GM23248 (cell line): ENCODE measurements around the gene GDPD3. TPM values are rescaled to one million over a fixed set of nuclear protein-coding genes. Genes with fewer than 3 reads are reported as not detected.

ENCODE experiments used
- DNase-seq: peaks from one replicate; pipeline ENCODE4 v3.0.0-alpha.2; 2015
- H2AFZ ChIP-seq: fragments of 200-600 bp; sonication (generic); 2 replicates; pipeline ENCODE4 v1.6.1; 2016; ENCODE audit warnings: antibody characterized with exemption
- H3F3A ChIP-seq: fragments of 200-600 bp; sonication (generic); 2 replicates; pipeline ENCODE4 v1.6.1; 2016; ENCODE audit warnings: mild to moderate bottlenecking, antibody characterized with exemption, mixed run types; ENCODE audit not compliant: insufficient read depth
- H3K27ac ChIP-seq: fragments of 200-600 bp; sonication (generic); 2 replicates; pipeline ENCODE4 v1.5.1; 2016; ENCODE audit warnings: mild to moderate bottlenecking
- H3K27me3 ChIP-seq: fragments of 200-600 bp; sonication (generic); replicated peaks from 2 replicates; pipeline ENCODE4 v1.6.1; 2016; ENCODE audit warnings: mild to moderate bottlenecking; ENCODE audit not compliant: insufficient read depth
- H3K36me3 ChIP-seq: fragments of 200-600 bp; sonication (generic); 2 replicates; pipeline ENCODE4 v1.6.1; 2016; ENCODE audit warnings: low read depth, mild to moderate bottlenecking
- H3K4me1 ChIP-seq: fragments of 200-600 bp; sonication (generic); 2 replicates; pipeline ENCODE4 v1.6.1; 2016; ENCODE audit warnings: mild to moderate bottlenecking; ENCODE audit not compliant: insufficient read depth
- H3K4me2 ChIP-seq: fragments of 200-600 bp; sonication (generic); one replicate; pipeline ENCODE4 v1.6.1; 2016; ENCODE audit warnings: mild to moderate bottlenecking; ENCODE audit not compliant: unreplicated experiment
- H3K4me3 ChIP-seq: fragments of 200-600 bp; sonication (generic); 2 replicates; pipeline ENCODE4 v1.5.1; 2016; ENCODE audit warnings: mild to moderate bottlenecking
- H3K79me2 ChIP-seq: fragments of 200-600 bp; sonication (generic); 2 replicates; pipeline ENCODE4 v1.6.1; 2016; ENCODE audit warnings: mild to moderate bottlenecking; ENCODE audit not compliant: insufficient read depth
- H3K9ac ChIP-seq: fragments of 200-600 bp; sonication (generic); 2 replicates; pipeline ENCODE4 v1.6.1; 2016; ENCODE audit warnings: mild to moderate bottlenecking
- H3K9me2 ChIP-seq: fragments of 200-600 bp; sonication (generic); 2 replicates; pipeline ENCODE4 v1.6.1; 2016; ENCODE audit warnings: mixed run types, mild to moderate bottlenecking, moderate library complexity; ENCODE audit not compliant: insufficient read depth
- H3K9me3 ChIP-seq: fragments of 200-600 bp; sonication (generic); one replicate; pipeline ENCODE4 v1.6.1; 2017; ENCODE audit warnings: low read depth
- H4K20me1 ChIP-seq: fragments of 200-600 bp; sonication (generic); 2 replicates; pipeline ENCODE4 v1.6.0; 2016; ENCODE audit not compliant: insufficient read depth
- EZH2 ChIP-seq: fragments of 200-600 bp; sonication (generic); IDR thresholded peaks from 2 replicates; pipeline ENCODE4 v1.6.1; 2018; ENCODE audit warnings: antibody characterized with exemption, mild to moderate bottlenecking; ENCODE audit not compliant: insufficient read depth, poor library complexity, severe bottlenecking
- EZH2phosphoT487 ChIP-seq: fragments of 200-600 bp; sonication (generic); IDR thresholded peaks from 2 replicates; pipeline ENCODE4 v1.6.1; 2018; ENCODE audit warnings: antibody characterized with exemption, moderate library complexity, mild to moderate bottlenecking, low read depth; ENCODE audit not compliant: insufficient read depth
- whole genome bisulfite sequencing, 2 experiments: methylation state at CpG; one replicate each; pipeline ENCODE4 v1.1.6; 2015 to 2017; ENCODE audit warnings: low lambda C conversion rate in 2 of 2, low coverage in 1 of 2; ENCODE audit errors: missing lambda C conversion rate in 2 of 2; 5-methylcytosine and 5-hydroxymethylcytosine counted together
- in situ Hi-C: fragments of 300-500 bp; cut with MboI; formaldehyde crosslinking; loops from 2 replicates; pipeline ENCODE4 v1.15.0; 2020
- polyA plus RNA-seq: library from polyadenylated mRNA; unstranded; fragments of >200 nt; fragmentation: Nextera tagmentation; extraction: Ambion mirVana; gene quantifications from 2 replicates; pipeline ENCODE4 v1.2.1, GENCODE V29; 2016
- total RNA-seq: library from RNA; depleted of rRNA; stranded (reverse); fragments of >200 nt; shearing (Covaris generic); gene quantifications from 2 replicates; pipeline ENCODE4 v1.2.3, GENCODE V29; 2014

Gene GDPD3
- total and polyA plus RNA-seq, 2 experiments from 2014 or later, result 0.22 to 1.2 TPM

- H3K4me1 ChIP-seq, result peaks cover 28% of the 10 kb centered on the region
- peaks cover 20% of the 10 kb centered on the region for H3K36me3 ChIP-seq
- H3K4me3 ChIP-seq, result peak overlapping the region; percentile 82
- peaks cover 32% of the 10 kb centered on the region for H3F3A ChIP-seq
- no peaks in the 10 kb centered on the region for H3K27me3 ChIP-seq
- DNase-seq, result peak; percentile 56
- peak overlapping the region; percentile 95 for H3K4me2 ChIP-seq
- H3K9ac ChIP-seq, result peak overlapping the region; percentile 92
- H2AFZ ChIP-seq, result peak overlapping the region; percentile 34
- no peaks in the 10 kb centered on the region for H3K9me3 ChIP-seq
- TF ChIP-seq EZH2, result no peak
- no peak for TF ChIP-seq EZH2phosphoT487
- H3K79me2 ChIP-seq, result peaks cover 57% of the 10 kb centered on the region
- 5 to 6% methylated on average over 26 to 27 of the region's 27 CpGs for WGBS, 2 experiments
- H3K9me2 ChIP-seq, result no peaks in the 10 kb centered on the region
- peaks cover 19% of the 10 kb centered on the region; the same call in 1 of the 2 replicates for H4K20me1 ChIP-seq
- H3K27ac ChIP-seq, result peak overlapping the region; percentile 87
- in situ Hi-C loops, result no loop called here
These were observed 49.2 kb downstream of the GDPD3 start for GRCh38 chr16:30063893-30064728.

- peaks cover 49% of the 10 kb centered on the region for H3K79me2 ChIP-seq
- no peak for DNase-seq
- peak overlapping the region; percentile 82 for H3K4me3 ChIP-seq
- in situ Hi-C loops, result no loop called here
- peak overlapping the region; percentile 87 for H3K27ac ChIP-seq
- no peaks in the 10 kb centered on the region for H3K9me2 ChIP-seq
- H3K36me3 ChIP-seq, result peaks cover 13% of the 10 kb centered on the region
- peaks cover 21% of the 10 kb centered on the region for H3K4me1 ChIP-seq
- H3K9me3 ChIP-seq, result no peaks in the 10 kb centered on the region
- peaks cover 12% of the 10 kb centered on the region; the same call in 1 of the 2 replicates for H4K20me1 ChIP-seq
- H3K9ac ChIP-seq, result peak overlapping the region; percentile 92
- H3K27me3 ChIP-seq, result no peaks in the 10 kb centered on the region
- 56% methylated on average over 12 of the region's 12 CpGs for WGBS, 2 experiments
- peak overlapping the region; percentile 34 for H2AFZ ChIP-seq
- no peak for TF ChIP-seq EZH2phosphoT487
- no peak for TF ChIP-seq EZH2
- peak overlapping the region; percentile 95 for H3K4me2 ChIP-seq
- H3F3A ChIP-seq, result peaks cover 26% of the 10 kb centered on the region
These were observed 50.0 kb downstream of the GDPD3 start for GRCh38 chr16:30063278-30063892.

DNA sequence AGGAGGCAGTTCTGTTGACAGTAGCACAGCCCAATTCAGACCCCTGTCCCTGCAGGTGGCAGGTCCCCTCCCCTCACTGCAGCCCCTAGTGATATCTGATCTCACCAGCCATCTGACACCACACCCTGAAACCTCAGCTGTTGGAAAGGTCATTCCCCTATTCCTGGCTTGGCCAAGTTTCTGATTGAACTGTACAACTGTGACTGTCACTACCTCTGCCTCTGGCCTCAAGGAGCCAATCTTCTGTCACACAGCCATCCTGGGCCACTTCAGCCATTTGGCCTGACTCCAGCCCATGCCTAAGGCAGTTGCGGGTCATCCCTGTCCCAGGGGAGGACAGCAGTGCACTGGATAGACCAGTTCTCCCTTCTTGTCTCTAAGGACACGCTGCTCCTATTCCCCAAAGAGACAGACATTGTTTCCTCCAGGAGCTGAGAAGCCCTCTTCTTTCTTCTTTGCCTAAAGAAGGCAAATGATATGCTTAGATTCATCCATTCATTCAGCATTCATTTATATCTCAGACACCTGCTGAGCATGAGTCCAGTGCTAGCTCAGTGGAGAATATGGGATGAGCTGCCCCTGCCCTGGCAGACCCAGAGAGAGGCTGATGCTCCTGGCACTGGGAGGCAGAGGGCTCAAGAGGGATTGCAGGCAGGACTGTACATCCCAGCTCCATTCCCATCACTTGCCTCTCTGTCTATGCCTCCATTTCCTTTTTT is 52.3 kb downstream of the GDPD3 start:
- Histone ChIP-seq H3K4me1 (peaks cover 13% of the 10 kb centered on the region), H3K9me2 (no peaks in the 10 kb centered on the region), H3F3A (peaks cover 8% of the 10 kb centered on the region; the same call in 1 of the 2 replicates), H3K27me3 (no peaks in the 10 kb centered on the region), H3K9me3 (no peaks in the 10 kb centered on the region), H3K4me3 (no peak overlapping the region), H3K9ac (no peak overlapping the region), H3K4me2 (no peak overlapping the region), H3K79me2 (peaks cover 25% of the 10 kb centered on the region), H4K20me1 (no peaks in the 10 kb centered on the region), H3K27ac (no peak overlapping the region), H2AFZ (no peak overlapping the region), H3K36me3 (no peaks in the 10 kb centered on the region)
- 95% methylated on average over 2 of the region's 2 CpGs for WGBS, 2 experiments
- in situ Hi-C loops, result no loop called here
- DNase-seq, result no peak
- TF ChIP-seq EZH2, result no peak
- TF ChIP-seq EZH2phosphoT487, result no peak

- Histone ChIP-seq H3K4me3 (no peak overlapping the region), H3K9me3 (no peaks in the 10 kb centered on the region), H3K27ac (no peak overlapping the region), H3K79me2 (peaks cover 22% of the 10 kb centered on the region), H4K20me1 (no peaks in the 10 kb centered on the region), H2AFZ (no peak overlapping the region), H3K9me2 (no peaks in the 10 kb centered on the region), H3F3A (peaks cover 8% of the 10 kb centered on the region; the same call in 1 of the 2 replicates), H3K27me3 (no peaks in the 10 kb centered on the region), H3K4me2 (no peak overlapping the region), H3K36me3 (no peaks in the 10 kb centered on the region), H3K4me1 (peaks cover 13% of the 10 kb centered on the region), H3K9ac (no peak overlapping the region)
- TF ChIP-seq EZH2 (no peak), EZH2phosphoT487 (no peak)
- no peak for DNase-seq
- in situ Hi-C loops, result no loop called here
- whole genome bisulfite sequencing, 2 experiments, result 69 to 72% methylated on average over 4 of the region's 4 CpGs
These were observed 53.0 kb downstream of the GDPD3 start for GRCh38 chr16:30060346-30060745.
